Suppressor macrophage treated with lipopolysaccharide for 1 hour (primary cell): ENCODE data around the gene JDP2.
A peak's percentile ranks its signal among the peaks of the same experiment; 100 is the strongest.
"Not testable (repeated sequence)": the region's sequence is repeated elsewhere in the genome, so short reads cannot be mapped to it uniquely, and the experiment has no call there.

Experiments used
- DNase-seq, 3 donors: peaks; one replicate each; pipeline ENCODE4 v3.0.0-alpha.2; 2020 to 2022

JDP2 gene

DNA sequence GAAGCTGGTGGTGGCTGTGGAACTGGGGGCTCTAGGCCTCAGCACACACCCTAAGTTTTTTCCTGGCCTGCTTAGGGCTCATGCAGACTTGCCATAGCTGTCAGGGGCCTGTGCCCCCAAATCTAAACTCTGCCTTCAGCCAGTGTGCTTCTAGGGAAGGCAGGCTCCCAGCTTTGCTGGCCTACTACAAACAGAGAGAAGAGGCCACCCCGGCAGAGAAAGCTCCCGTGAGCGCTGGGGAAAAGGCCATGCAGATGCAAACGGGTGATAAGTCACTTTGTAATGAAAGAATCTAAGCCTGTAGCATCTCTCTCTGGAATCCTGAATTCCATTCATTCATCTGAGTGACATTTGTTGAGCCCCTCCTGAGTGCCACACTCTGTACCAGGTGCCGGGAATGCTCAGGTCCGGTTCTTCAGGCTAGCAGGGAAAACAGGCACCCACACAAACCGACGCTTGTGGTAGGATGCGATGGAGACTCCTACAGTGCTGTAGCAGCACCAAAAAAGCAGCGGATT is 29.9 kb downstream of the JDP2 start:
- no peak for DNase-seq

DNA sequence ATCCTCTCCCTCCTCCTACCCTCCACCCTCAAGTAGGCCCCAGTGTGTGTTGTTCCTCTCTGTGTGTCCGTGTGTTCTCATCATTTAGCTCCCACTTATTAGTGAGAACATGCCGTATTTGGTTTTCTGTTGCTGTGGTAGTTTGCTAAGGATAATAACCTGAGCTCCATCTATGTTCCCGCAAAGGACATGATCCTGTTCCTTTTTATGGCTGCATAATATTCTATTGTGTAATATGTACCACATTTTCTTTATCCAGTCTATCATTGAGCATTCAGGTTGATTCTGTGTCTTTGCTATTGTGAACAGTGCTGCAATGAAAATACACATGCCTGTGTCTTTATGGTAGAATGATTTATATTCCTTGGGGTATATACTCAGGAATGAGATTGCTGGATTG is 30.5 kb downstream of the JDP2 start:
- DNase-seq, result no peak

DNA sequence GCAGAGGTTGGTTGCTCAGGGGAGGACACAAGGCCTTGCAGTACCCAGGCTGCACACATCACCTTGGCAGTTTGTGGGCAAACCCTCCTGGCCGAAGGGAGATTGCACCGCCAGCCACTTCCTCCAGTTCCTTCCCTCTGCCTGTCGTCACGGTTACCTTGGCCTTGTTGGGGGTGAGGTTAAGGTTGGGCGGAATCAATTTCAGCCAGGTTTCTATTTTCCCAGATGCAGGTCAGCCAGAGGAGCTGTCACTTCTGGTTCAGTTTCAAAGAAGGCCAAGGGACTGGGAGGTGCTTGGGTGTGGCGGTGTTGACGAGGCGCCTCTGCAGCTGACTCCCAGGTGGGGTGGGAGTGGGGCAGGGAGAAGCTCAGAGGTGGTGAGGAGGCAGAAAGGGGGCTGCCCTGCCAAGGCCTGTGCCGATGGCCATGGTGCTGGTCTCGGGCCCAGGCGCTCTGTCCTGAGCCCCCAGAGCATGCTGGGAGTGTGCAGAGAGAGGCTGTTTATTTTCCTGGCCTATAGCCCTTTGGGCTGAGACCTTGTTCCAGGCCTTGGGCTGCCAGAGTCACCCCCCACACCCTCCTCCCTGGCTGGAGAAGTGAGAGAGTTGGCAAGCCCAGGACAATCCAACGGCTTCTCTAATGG is 31.4 kb downstream of the JDP2 start:
- DNase-seq, result no peak

DNA sequence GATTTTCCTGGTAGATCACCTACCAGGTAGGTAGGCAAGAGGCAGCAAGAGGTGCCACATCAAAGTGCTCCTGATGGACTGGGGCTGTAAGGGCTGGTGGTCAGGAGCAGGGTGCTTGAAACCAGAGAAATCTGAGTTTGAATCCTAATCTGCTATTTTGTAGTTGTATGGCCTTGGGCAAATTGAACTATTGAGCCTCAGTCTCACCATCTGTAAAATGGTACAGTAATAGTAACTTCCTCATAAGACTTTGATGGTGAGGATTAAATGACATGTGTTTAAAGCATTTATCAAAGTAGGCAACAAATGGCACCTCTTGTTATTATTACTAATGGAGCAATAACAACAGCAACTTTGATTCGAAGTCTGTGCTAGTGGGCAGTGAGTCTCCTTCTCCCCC is 32.0 kb downstream of the JDP2 start:
- DNase-seq, result no peak

DNA sequence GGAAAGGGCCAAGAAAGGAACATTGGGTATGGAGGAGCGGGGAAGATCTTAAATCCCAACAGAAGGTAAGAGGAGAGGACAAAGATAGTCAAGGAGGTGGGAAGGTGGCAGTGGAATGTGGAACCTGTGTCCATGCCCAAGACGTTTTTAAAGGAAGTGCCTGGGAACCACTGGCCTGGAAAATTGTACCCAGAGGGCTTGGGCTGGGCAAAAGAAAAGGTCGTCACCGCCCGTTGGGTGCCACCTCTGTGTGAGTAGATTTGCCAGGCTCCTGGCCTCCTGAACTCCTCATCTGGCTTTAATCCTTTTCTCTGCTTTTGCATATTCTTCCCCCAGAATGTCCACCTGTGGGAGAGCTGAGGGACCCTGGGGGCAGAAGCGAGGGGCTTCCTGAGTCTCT is 32.6 kb downstream of the JDP2 start:
- DNase-seq, result no peak

DNA sequence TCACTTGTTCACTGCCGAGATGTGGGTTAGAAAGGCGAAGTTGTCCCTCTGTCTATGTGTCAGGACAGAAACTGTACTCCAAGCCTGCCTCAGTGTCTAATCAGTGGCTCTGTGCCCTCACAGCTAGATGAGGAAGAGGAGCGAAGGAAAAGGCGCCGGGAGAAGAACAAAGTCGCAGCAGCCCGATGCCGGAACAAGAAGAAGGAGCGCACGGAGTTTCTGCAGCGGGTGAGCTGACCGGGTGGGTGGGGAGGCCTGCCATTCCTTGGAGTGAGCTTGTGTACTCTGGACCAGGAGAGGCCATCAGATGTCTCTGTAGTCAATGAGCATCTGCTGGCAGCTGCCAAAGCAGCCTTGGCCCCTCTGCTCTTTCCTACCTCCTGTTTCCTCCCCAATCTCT is 33.5 kb downstream of the JDP2 start:
- DNase-seq, result no peak

DNA sequence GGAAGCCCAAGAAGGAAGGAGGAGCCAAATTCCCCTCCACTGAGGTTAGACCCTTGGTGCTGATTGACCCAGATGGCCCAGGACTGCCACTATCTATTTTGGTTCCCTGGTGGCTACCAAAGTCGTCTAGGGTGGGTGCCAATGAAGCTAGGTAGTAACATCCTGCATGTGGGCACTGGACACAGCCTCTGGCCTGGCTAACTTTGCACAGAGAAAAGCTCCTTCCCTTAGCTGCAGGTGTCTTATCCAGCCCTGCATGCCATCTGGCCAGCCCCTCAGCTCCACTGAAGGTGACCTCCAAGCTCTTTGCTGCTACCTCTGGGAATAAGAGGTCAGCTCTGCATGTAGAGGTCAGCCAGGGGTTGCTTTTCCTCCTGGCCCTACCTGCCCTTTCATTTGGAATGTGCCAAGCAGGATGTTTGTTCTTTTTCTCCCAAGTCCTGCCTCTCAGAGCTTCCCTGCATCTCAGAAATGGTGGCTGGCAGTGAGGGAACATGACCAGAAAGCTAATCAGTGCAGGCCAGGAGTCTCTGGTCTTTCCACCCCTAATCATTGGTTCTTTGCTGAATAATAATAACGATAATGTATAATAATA is 34.0 kb downstream of the JDP2 start:
- no peak for DNase-seq

DNA sequence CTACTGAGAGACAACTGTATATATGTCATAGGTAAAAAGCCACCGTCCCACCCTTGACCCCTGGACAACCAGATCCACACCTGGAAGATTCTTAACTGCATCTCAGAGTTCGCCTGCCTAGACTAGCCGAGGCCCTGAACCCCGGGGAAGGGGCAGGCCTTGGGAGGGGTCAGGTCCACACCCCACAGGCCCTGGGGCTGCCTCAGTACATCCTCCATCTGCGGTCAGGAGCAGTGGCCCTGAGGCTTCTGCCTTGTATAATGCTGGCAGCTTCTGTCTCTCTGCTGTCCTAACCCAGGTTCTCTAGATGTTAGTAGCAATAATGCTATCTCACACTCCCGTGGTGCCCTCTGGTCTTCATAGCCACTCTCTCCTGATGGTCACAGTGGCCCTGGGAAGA is 36.8 kb downstream of the JDP2 start:
- DNase-seq, result no peak

DNA sequence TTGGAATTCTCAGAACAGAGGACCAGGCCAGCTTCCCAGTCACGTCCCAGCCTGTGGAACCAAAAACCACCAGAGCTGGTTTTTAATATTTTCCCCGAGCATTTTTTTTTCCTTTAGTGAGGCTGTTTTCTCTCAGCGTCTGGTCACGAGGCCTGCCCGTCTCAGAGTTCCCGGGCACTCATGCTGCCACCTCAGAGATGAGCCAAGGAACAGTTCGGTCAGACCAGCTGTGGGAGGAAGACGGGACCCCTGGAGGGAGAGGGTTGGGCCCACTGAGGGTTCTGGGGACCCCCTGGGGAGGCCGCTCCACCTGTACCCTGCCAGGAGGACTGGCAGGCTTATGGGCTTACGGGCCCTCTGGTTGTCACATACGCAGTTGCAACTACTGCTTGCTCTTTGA is 39.9 kb downstream of the JDP2 start:
- no peak for DNase-seq

DNA sequence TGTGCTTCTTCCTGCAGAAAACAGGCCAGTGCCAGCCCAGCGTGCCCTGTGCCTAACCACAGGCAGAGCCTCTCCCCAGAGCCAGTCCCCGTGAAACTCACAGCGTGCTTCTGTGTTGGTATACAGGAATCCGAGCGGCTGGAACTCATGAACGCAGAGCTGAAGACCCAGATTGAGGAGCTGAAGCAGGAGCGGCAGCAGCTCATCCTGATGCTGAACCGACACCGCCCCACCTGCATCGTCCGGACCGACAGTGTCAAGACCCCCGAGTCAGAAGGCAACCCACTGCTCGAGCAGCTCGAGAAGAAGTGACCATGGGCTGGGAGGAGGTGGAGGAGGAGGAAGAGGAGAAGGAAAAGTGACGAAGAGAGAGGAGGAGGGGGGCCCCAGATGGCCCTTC is 41.3 kb downstream of the JDP2 start:
- no peak for DNase-seq

DNA sequence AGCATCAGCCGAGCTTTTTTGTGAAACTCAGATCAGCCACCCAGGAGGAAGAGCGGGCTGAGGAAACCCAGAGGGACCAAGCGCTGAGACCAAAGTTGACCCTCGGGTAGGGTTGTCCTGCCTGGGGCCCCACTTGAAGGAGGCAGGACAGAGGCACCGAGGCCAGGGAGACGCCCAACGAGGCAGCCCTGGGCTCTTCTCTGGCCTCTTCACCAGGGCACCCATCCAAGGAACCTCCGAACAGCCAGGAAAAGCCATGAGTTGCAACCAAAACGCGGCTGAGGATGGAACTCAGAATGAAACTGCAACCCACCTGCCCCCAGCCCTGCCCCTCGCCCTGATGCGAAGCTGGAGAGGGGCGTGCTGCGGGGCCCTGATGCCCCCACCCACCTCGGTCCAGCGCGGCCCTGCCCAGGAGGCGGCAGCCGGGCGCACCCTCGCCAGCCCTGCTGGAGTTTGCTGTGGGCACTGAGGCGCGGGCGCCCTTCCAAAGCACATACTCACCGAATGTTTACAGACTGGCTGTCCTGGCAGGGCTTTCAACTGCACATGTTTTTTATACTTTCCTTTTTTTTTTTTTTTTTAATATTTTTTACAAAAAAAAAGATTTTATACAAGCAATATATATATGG is 41.9 kb downstream of the JDP2 start:
- DNase-seq, result no peak

DNA sequence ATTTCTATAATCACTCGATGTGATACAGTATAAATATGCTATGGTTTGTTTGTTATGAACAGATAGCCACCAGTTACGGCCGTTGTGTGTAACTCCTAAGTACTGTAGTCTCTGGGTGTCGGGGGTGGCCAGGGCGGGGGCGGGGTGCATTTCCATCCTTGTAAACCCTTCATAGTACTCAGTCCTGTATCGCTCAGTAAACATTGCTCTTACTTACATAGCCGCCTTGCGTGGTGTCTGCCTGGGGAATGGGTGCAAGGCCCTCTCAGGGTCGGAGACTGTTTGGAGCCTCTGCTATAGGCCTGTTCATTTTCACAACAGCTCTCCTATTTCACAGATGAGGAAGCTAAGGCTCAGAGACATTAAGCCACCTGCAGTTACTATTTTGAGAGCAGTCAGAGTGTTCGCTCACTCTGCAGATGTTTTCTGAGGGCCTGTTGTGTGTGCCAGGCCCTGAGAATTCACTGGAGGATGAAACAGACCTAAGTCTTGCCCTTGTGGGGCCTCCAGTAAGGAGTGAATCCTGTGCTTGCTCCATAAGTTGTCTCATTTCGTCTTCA is 42.5 kb downstream of the JDP2 start:
- no peak for DNase-seq

DNA sequence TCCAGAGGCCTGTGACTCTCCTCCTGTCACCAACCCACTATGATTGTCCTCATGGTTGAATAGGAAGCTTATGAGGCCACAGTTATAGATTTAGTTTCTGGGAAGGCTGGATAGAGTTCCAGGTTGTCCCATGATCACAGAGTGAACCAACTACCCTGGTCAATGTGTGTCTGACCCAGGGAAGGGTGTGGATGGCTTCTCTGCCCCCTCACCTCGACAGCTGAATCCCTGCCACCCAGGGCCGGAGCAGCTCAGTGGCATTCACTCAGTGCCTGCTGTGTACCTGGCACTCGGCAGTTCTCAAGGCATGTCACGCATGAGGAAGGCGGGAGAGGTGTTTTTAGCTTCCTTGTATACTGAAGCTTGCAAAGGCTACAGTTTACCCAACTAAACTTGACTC is 43.2 kb downstream of the JDP2 start:
- no peak for DNase-seq

DNA sequence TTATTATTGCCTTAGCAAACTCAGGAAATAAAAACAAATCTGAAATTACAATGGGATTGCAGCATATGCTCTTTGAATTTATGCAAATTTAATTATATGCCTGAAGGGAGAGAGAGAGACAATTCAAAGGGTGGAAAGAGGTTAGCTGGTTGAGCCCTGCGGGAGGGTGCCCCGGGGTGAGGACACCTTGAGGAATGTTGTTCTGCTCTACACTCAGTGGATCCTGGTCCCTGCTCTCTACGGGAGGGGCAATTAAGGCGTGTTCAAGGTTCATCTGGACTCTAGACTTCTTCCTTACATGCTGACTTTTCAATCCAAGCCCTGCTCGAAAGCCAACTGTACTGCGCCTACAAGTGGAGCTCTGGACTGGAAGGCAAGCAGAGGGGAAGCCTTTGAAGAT is 46.3 kb downstream of the JDP2 start:
- not testable (repeated sequence) for DNase-seq

DNA sequence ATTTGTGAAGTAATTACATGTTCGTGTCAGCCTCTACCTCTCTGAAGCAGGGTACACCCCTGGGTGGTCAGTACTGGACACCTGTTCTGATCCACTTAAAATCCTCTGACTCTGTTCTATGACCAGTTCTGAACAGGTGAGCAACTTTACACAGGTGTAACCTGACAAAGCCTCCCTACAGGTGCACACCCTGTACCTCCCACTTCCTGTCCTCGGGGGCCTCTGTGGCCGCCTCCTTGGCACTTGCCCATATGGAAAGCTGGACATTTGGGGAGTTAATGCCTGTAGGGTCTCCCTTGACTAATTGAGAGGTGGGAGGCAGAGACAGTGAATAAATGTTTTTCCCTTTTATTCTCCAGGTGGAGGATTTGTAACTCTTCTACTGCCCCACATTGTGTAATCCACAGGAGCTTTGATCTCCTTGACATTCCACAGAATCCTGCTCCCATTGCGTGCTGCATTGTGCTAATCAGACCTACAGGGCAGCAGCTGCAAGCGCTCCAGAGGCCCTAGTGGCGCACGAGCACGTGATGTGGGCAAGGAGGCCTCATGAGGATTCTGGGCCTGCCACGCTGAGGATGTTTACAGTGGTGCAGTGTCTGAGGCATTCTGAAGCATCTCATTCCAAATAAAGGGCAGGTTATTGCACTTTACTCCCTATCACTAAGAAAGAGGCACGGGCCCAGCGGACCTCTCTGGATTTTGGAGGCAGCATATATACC is 48.6 kb downstream of the JDP2 start:
- no peak for DNase-seq

DNA sequence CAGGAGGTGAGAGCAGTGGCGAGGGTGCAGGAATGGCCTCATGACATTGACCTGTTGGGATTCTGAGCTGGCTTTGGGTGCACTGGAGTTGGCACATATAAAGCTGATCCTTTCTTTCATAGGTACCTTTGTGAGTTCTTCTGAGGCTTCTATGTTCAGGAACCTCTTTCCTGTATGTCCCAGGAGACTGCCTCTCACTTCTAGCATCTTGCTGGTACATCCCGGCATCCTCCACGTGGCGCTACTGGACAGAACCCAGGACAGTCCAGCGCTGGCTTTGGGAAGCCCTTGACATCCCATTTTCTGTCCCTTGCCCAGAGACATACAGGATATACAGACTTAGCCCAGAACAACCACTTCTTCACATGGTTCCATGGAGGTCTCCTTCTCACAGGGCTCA is 50.1 kb downstream of the JDP2 start:
- DNase-seq, result no peak

DNA sequence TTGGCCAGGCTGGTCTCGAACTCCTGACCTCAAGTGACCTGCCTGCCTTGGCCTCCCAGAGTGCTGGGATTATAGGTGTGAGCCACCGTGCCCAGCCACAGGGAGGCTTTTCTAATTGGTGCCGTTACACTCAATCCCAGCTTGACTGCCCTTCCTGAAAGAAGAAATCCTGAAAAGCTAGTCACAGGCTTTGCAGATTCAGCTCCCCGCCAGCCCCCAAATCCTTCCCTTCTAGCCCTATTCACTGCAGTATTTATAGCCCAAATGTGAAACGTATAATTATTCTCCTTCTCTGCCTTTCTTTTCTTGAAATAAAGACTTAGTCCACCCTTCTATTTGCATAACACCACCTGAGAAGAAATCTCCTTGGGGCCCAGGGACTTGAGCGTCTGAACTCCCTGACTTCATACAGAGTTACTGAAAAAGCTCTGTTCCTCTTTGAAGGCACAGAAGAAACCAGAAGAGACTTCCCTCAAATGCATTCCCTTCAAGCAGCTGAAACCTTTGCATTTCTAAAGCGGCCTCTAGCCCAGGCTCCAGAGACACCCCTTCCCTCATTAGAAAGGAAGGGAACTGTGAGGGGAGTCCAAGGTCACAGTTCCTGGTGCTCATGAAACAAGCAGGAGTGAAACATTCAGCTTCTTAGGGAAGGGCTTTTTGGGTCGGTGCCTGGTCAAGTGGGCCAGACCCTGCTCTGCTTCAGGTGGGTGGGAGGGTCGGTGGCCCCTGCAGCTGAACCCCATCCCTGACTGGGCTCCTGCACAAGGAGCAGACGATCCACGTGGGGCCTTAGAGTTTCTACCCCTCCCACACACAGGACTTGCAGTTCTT is 52.2 kb downstream of the JDP2 start:
- DNase-seq, result peak in 1 of 3 donors; percentile 12

DNA sequence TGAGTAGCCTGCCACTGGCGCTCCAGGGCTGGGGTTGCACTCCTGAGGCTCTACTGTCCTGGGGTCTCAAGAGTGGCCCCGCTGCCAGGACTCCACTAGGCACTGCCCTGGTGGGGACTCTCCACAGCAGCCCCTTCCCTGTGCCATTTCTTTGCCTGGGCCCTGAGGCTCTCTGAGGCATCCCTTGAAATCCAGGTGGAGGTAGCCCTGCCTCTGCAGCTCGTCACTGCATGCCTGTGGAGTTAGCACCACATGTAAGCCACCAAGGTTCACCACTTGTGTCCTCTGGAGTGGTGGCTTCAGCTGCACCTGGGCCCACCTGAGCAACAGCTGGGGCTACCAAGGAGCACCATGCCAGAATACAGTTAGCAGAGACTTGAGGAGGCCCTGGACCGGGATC is 54.5 kb downstream of the JDP2 start:
- no peak for DNase-seq

DNA sequence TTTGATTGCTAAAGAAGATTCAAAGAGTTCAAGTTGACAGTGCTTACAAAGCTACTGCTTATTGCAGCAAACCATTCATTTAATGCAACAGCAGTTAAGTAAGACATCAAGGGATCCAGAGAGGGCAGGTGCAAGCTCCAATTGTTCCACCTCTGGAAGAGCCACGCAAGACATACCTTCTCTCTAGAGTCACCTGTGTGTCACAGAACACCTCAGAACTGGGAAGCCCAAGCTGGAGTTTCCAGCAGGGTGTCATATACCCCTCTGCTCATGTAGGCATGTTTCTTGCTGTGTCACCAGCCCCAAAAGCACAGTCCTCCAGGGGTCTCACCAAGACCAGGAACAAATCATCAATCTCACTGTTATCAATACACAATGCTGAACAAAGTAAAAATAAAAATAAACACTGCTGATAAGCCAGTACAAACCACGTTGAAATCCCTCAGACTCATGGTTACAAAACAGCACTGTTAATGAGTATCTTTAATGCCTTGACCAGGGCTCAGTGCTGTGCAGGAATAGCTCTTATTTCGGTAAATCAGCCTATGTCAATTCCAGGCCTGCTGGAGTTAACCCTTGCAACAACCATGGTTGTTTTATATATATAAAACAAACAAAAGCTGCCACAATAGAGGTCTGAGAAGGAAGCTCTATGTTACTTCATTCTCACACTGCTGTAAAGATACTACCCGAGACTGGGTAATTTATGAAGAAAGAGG is 57.0 kb downstream of the JDP2 start:
- DNase-seq, result no peak

DNA sequence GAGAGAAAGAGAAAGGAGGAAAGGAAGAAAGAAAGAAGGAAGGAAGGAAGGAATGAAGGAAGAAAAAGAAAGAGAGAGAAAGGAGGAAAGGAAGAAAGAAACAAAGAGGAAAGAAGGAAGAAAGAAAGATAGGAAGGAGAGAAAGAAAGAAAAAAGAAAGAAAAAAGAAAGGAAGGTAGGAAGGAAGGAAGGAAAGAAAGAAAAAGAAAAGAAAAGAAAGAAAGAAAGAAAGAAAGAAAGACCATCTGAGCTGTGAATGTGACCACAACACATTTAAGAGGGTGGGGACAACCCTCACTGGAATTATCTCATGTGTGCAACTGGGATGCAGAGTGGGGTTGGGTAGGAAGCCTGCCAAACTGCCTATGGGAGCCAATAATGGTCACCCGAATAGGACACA is 58.5 kb downstream of the JDP2 start:
- DNase-seq, result no peak

DNA sequence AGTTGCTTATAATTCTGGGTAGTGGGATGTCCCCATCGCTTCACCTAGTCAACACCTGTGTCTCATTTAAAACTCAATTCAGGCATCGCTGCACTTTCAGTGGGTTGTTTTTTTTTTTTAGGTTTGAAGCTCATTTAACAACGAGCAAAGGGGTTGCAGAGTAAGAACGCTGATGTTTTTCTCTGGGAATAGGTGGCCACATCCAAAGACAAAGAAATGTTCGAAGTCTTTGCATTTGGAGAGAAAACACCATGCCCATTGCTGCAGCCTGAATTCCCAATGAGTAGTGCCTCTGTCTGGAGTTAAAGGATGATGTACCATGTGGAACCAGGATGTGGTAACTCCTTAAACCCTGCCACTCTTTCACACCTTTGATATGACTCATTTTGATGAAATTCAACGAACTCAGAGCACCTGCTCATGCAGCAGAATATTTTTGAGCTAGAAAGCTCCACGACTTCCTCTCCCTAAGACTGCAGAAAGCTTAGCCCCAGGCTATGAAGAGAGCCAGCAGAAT is 59.4 kb downstream of the JDP2 start:
- DNase-seq, result no peak

DNA sequence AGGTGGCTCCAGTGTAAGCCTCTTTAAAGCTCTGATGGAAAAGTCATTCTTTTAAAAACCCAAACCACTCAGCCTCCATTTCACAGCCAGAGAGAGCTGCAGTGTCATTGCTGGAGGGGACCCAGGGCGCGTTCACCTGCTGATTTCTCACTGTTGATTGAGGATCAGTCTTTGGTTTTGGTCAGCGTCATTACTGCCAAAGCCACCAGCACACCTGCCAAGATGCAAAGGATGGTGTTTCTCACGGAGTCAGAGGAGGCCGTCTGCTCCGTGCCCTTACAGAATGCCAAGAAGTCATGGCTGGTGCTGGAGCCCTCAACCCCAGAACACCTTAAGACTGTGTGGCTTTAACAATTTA is 61.6 kb downstream of the JDP2 start:
- DNase-seq, result no peak
